ENCODE measurements around the gene MUC6. TPM values are rescaled to one million over a fixed set of nuclear protein-coding genes. Genes with fewer than 3 reads are reported as not detected.
"Not testable (repeated sequence)": the region's sequence is repeated elsewhere in the genome, so short reads cannot be mapped to it uniquely, and the experiment has no call there.

MUC6 gene
- total and polyA plus RNA-seq, 2 donors: not detected

- Histone ChIP-seq H3K27ac (ENCODE audit: low read depth) (no peak overlapping the region), H3K4me3 (ENCODE audit: low read depth, low read length) (no peak overlapping the region), H3K36me3 (ENCODE audit: insufficient read depth) (no peaks in the 10 kb centered on the region), H3K4me1 (ENCODE audit: insufficient read depth) (no peaks in the 10 kb centered on the region)
- DNase-seq (ENCODE audit: extremely low spot score): no peak
- 91% methylated on average over 7 of the region's 7 CpGs for WGBS
Observed at GRCh38 chr11:1022411-1022810, 14.1 kb downstream of the MUC6 start.

- Histone ChIP-seq H3K4me1 (ENCODE audit: insufficient read depth) (no peaks in the 10 kb centered on the region), H3K27ac (ENCODE audit: low read depth) (no peak overlapping the region), H3K36me3 (ENCODE audit: insufficient read depth) (no peaks in the 10 kb centered on the region), H3K4me3 (ENCODE audit: low read depth, low read length) (no peak overlapping the region)
- no peak for DNase-seq (ENCODE audit: extremely low spot score)
- 92% methylated on average over 19 of the region's 19 CpGs for WGBS
Observed at GRCh38 chr11:1020211-1020905, 16.2 kb downstream of the MUC6 start.

GRCh38 chr11:1019321-1019910, 17.1 kb downstream of the MUC6 start:
- Histone ChIP-seq H3K4me3 (ENCODE audit: low read depth, low read length) (no peak overlapping the region), H3K36me3 (ENCODE audit: insufficient read depth) (no peaks in the 10 kb centered on the region), H3K27ac (ENCODE audit: low read depth) (no peak overlapping the region), H3K4me1 (ENCODE audit: insufficient read depth) (no peaks in the 10 kb centered on the region)
- DNase-seq (ENCODE audit: extremely low spot score): no peak
- WGBS: 86% methylated on average over 21 of the region's 21 CpGs

GRCh38 chr11:1018091-1018490, 18.4 kb downstream of the MUC6 start:
- no peak overlapping the region for H3K4me3 ChIP-seq (ENCODE audit: low read depth, low read length)
- no peaks in the 10 kb centered on the region for H3K36me3 ChIP-seq (ENCODE audit: insufficient read depth)
- no peak for DNase-seq (ENCODE audit: extremely low spot score)
- 93% methylated on average over 9 of the region's 9 CpGs for WGBS
- H3K4me1 ChIP-seq (ENCODE audit: insufficient read depth): no peaks in the 10 kb centered on the region
- H3K27ac ChIP-seq (ENCODE audit: low read depth): no peak overlapping the region

- no peak for DNase-seq (ENCODE audit: extremely low spot score)
- Histone ChIP-seq H3K27ac (ENCODE audit: low read depth) (no peak overlapping the region), H3K36me3 (ENCODE audit: insufficient read depth) (no peaks in the 10 kb centered on the region), H3K4me3 (ENCODE audit: low read depth, low read length) (no peak overlapping the region), H3K4me1 (ENCODE audit: insufficient read depth) (no peaks in the 10 kb centered on the region)
- 86% methylated on average over 12 of the region's 12 CpGs for WGBS
Observed at GRCh38 chr11:1017269-1018005, 19.1 kb downstream of the MUC6 start.

- not testable (repeated sequence) for H3K4me1 ChIP-seq (ENCODE audit: insufficient read depth); H3K4me3 ChIP-seq (ENCODE audit: low read depth, low read length); DNase-seq (ENCODE audit: extremely low spot score); H3K36me3 ChIP-seq (ENCODE audit: insufficient read depth); H3K27ac ChIP-seq (ENCODE audit: low read depth)
- 71% methylated on average over 7 of the region's 7 CpGs for WGBS
Observed at GRCh38 chr11:1016610-1017126, 19.9 kb downstream of the MUC6 start.

GRCh38 chr11:1015826-1016545, 20.5 kb downstream of the MUC6 start:
- Histone ChIP-seq H3K4me1 (ENCODE audit: insufficient read depth) (no peaks in the 10 kb centered on the region), H3K36me3 (ENCODE audit: insufficient read depth) (no peaks in the 10 kb centered on the region), H3K27ac (ENCODE audit: low read depth) (no peak overlapping the region), H3K4me3 (ENCODE audit: low read depth, low read length) (no peak overlapping the region)
- WGBS: 92% methylated on average over 20 of the region's 20 CpGs
- no peak for DNase-seq (ENCODE audit: extremely low spot score)

- WGBS: 95% methylated on average over 7 of the region's 7 CpGs
- H3K4me3 ChIP-seq (ENCODE audit: low read depth, low read length): no peak overlapping the region
- no peaks in the 10 kb centered on the region for H3K4me1 ChIP-seq (ENCODE audit: insufficient read depth)
- no peak for DNase-seq (ENCODE audit: extremely low spot score)
- no peak overlapping the region for H3K27ac ChIP-seq (ENCODE audit: low read depth)
- no peaks in the 10 kb centered on the region for H3K36me3 ChIP-seq (ENCODE audit: insufficient read depth)
Observed at GRCh38 chr11:1015064-1015463, 21.5 kb downstream of the MUC6 start.

GRCh38 chr11:1014276-1014675, 22.2 kb downstream of the MUC6 start:
- 85% methylated on average over 14 of the region's 14 CpGs for WGBS
- no peak for DNase-seq (ENCODE audit: extremely low spot score)
- Histone ChIP-seq H3K36me3 (ENCODE audit: insufficient read depth) (no peaks in the 10 kb centered on the region), H3K4me3 (ENCODE audit: low read depth, low read length) (no peak overlapping the region), H3K4me1 (ENCODE audit: insufficient read depth) (no peaks in the 10 kb centered on the region), H3K27ac (ENCODE audit: low read depth) (no peak overlapping the region)

- 89% methylated on average over 12 of the region's 12 CpGs for WGBS
- Histone ChIP-seq H3K4me1 (ENCODE audit: insufficient read depth) (no peaks in the 10 kb centered on the region), H3K27ac (ENCODE audit: low read depth) (no peak overlapping the region), H3K4me3 (ENCODE audit: low read depth, low read length) (no peak overlapping the region), H3K36me3 (ENCODE audit: insufficient read depth) (no peaks in the 10 kb centered on the region)
- no peak for DNase-seq (ENCODE audit: extremely low spot score)
Observed at GRCh38 chr11:1013631-1013935, 22.9 kb downstream of the MUC6 start.

GRCh38 chr11:1012740-1013630, 23.5 kb downstream of the MUC6 start:
- DNase-seq (ENCODE audit: extremely low spot score): no peak
- 83% methylated on average over 28 of the region's 28 CpGs for WGBS
- Histone ChIP-seq H3K36me3 (ENCODE audit: insufficient read depth) (peaks cover 2% of the 10 kb centered on the region), H3K4me1 (ENCODE audit: insufficient read depth) (no peaks in the 10 kb centered on the region), H3K4me3 (ENCODE audit: low read depth, low read length) (no peak overlapping the region), H3K27ac (ENCODE audit: low read depth) (no peak overlapping the region)

GRCh38 chr11:1012291-1012690, 24.2 kb downstream of the MUC6 start:
- 93% methylated on average over 17 of the region's 17 CpGs for WGBS
- Histone ChIP-seq H3K36me3 (ENCODE audit: insufficient read depth) (peaks cover 2% of the 10 kb centered on the region), H3K4me1 (ENCODE audit: insufficient read depth) (no peaks in the 10 kb centered on the region), H3K4me3 (ENCODE audit: low read depth, low read length) (no peak overlapping the region), H3K27ac (ENCODE audit: low read depth) (no peak overlapping the region)
- DNase-seq (ENCODE audit: extremely low spot score): no peak

- Histone ChIP-seq H3K27ac (ENCODE audit: low read depth) (no peak overlapping the region), H3K4me1 (ENCODE audit: insufficient read depth) (no peaks in the 10 kb centered on the region), H3K36me3 (ENCODE audit: insufficient read depth) (peaks cover 2% of the 10 kb centered on the region), H3K4me3 (ENCODE audit: low read depth, low read length) (no peak overlapping the region)
- DNase-seq (ENCODE audit: extremely low spot score): no peak
- WGBS: 87% methylated on average over 17 of the region's 17 CpGs
Observed at GRCh38 chr11:1011320-1011698, 25.2 kb downstream of the MUC6 start.

All from urinary bladder (tissue), 4 donors.